Urinary bladder (tissue), 4 donors: ENCODE results near the gene ITPKC. TPM values are rescaled to one million over a fixed set of nuclear protein-coding genes. Genes with fewer than 3 reads are reported as not detected.
A peak's percentile ranks its signal among the peaks of the same experiment; 100 is the strongest.

ENCODE experiments used
- DNase-seq: peaks from one replicate; pipeline ENCODE4 v3.0.0-alpha.2; 2015; ENCODE audit errors: extremely low spot score
- H3K27ac ChIP-seq: one replicate; pipeline ENCODE4 v1.5.1; 2013; ENCODE audit warnings: low read depth, mild to moderate bottlenecking, moderate library complexity
- H3K36me3 ChIP-seq: one replicate; pipeline ENCODE4 v1.6.1; 2013; ENCODE audit warnings: mild to moderate bottlenecking, moderate library complexity; ENCODE audit not compliant: insufficient read depth
- H3K4me1 ChIP-seq: one replicate; pipeline ENCODE4 v1.6.1; 2013; ENCODE audit warnings: mild to moderate bottlenecking, moderate library complexity; ENCODE audit not compliant: insufficient read depth
- H3K4me3 ChIP-seq: one replicate; pipeline ENCODE4 v1.5.1; 2013; ENCODE audit warnings: low read depth, low read length
- WGBS: extraction: QIAGEN DNeasy Blood & Tissue Kit; methylation state at CpG from one replicate; pipeline ENCODE4 v1.1.7; 2013; 5-methylcytosine and 5-hydroxymethylcytosine counted together
- polyA plus RNA-seq: library from polyadenylated mRNA; stranded (reverse); fragments of 200-250 nt; gene quantifications from one replicate; pipeline ENCODE4 v1.2.3, GENCODE V29; 2013
- total RNA-seq: library from RNA; depleted of rRNA; stranded (reverse); fragments of >200 nt; gene quantifications from one replicate; pipeline ENCODE4 v1.2.3, GENCODE V29; 2014
- donor health status: healthy with polysubstance abuse.
- donor health status: healthy.

Gene ITPKC
- total and polyA plus RNA-seq, 2 donors = 9.3 to 36.4 TPM

- DNase-seq = no peak
- H3K27ac ChIP-seq = no peak overlapping the region
- H3K4me3 ChIP-seq = no peak overlapping the region
- WGBS = 82% methylated on average over 3 of the region's 3 CpGs
- no peaks in the 10 kb centered on the region for H3K36me3 ChIP-seq
- no peaks in the 10 kb centered on the region for H3K4me1 ChIP-seq
These were observed 31.8 kb upstream of the ITPKC start for GRCh38 chr19:40685016-40685526.

- WGBS = 61% methylated on average over 6 of the region's 6 CpGs
- Histone ChIP-seq H3K4me3 (no peak overlapping the region), H3K36me3 (no peaks in the 10 kb centered on the region), H3K4me1 (no peaks in the 10 kb centered on the region), H3K27ac (no peak overlapping the region)
- DNase-seq = no peak
These were observed 31.3 kb upstream of the ITPKC start for GRCh38 chr19:40685563-40685962.

- H3K4me1 ChIP-seq = no peaks in the 10 kb centered on the region
- H3K36me3 ChIP-seq = no peaks in the 10 kb centered on the region
- H3K4me3 ChIP-seq = no peak overlapping the region
- WGBS = 76% methylated on average over 14 of the region's 14 CpGs
- H3K27ac ChIP-seq = no peak overlapping the region
- no peak for DNase-seq
These were observed 29.9 kb upstream of the ITPKC start for GRCh38 chr19:40686882-40687524.

GRCh38 chr19:40687525-40688016 lies 29.3 kb upstream of the ITPKC start:
- no peak for DNase-seq
- H3K36me3 ChIP-seq = no peaks in the 10 kb centered on the region
- WGBS = 44% methylated on average over 12 of the region's 12 CpGs

GRCh38 chr19:40688309-40688708 lies 28.6 kb upstream of the ITPKC start:
- Histone ChIP-seq H3K4me3 (no peak overlapping the region), H3K36me3 (no peaks in the 10 kb centered on the region), H3K4me1 (no peaks in the 10 kb centered on the region), H3K27ac (no peak overlapping the region)
- DNase-seq = no peak
- 65% methylated on average over 1 of the region's 1 CpG for WGBS

More at GRCh38 chr19:40687525-40688016, 29.3 kb upstream of the ITPKC start:
- H3K4me1 ChIP-seq = no peaks in the 10 kb centered on the region
- no peak overlapping the region for H3K4me3 ChIP-seq
- H3K27ac ChIP-seq = no peak overlapping the region

- H3K36me3 ChIP-seq = no peaks in the 10 kb centered on the region
These were observed 27.9 kb upstream of the ITPKC start for GRCh38 chr19:40688987-40689338.

GRCh38 chr19:40689339-40690049 lies 27.4 kb upstream of the ITPKC start:
- Histone ChIP-seq H3K36me3 (peaks cover 3% of the 10 kb centered on the region), H3K4me1 (no peaks in the 10 kb centered on the region), H3K27ac (peak overlapping the region; percentile 44), H3K4me3 (peak overlapping the region; percentile 75)
- DNase-seq = no peak
- 20% methylated on average over 18 of the region's 18 CpGs for WGBS

More at GRCh38 chr19:40688987-40689338, 27.9 kb upstream of the ITPKC start:
- no peak overlapping the region for H3K27ac ChIP-seq
- 36% methylated on average over 4 of the region's 4 CpGs for WGBS
- H3K4me3 ChIP-seq = peak overlapping the region; percentile 75
- no peaks in the 10 kb centered on the region for H3K4me1 ChIP-seq
- no peak for DNase-seq

- Histone ChIP-seq H3K4me1 (no peaks in the 10 kb centered on the region), H3K27ac (peak within 1 kb of the TSS; percentile 84), H3K36me3 (peaks cover 4% of the 10 kb centered on the region), H3K4me3 (peak within 1 kb of the TSS; percentile 75)
- DNase-seq = no peak
- 2% methylated on average over 50 of the region's 50 CpGs for WGBS
These were observed 26.7 kb upstream of the ITPKC start, which contains the start of gene NUMBL for GRCh38 chr19:40690050-40690692. TSS of gene NUMBL (minus strand) at chr19:40690651. CDS start at chr19:40690483, 168 bp downstream.

GRCh38 chr19:40690693-40691420 lies 26.1 kb upstream of the ITPKC start:
- H3K27ac ChIP-seq = peak overlapping the region; percentile 84
- peak overlapping the region; percentile 75 for H3K4me3 ChIP-seq
- H3K4me1 ChIP-seq = no peaks in the 10 kb centered on the region
- WGBS = 2% methylated on average over 56 of the region's 56 CpGs
- peak; percentile 76 for DNase-seq
- H3K36me3 ChIP-seq = peaks cover 7% of the 10 kb centered on the region

- no peak for DNase-seq
- no peaks in the 10 kb centered on the region for H3K4me1 ChIP-seq
- H3K27ac ChIP-seq = peak overlapping the region; percentile 84
- H3K36me3 ChIP-seq = peaks cover 7% of the 10 kb centered on the region
- WGBS = 65% methylated on average over 23 of the region's 24 CpGs
- no peak overlapping the region for H3K4me3 ChIP-seq
These were observed 25.3 kb upstream of the ITPKC start for GRCh38 chr19:40691421-40692211.

GRCh38 chr19:40692212-40692551 lies 24.7 kb upstream of the ITPKC start:
- no peaks in the 10 kb centered on the region for H3K4me1 ChIP-seq
- H3K36me3 ChIP-seq = peaks cover 7% of the 10 kb centered on the region
- H3K27ac ChIP-seq = no peak overlapping the region
- DNase-seq = no peak
- WGBS = 82% methylated on average over 14 of the region's 14 CpGs
- H3K4me3 ChIP-seq = no peak overlapping the region

GRCh38 chr19:40693150-40693788 lies 23.6 kb upstream of the ITPKC start:
- peaks cover 7% of the 10 kb centered on the region for H3K36me3 ChIP-seq

More at GRCh38 chr19:40693150-40693788, 23.6 kb upstream of the ITPKC start:
- Histone ChIP-seq H3K4me3 (no peak overlapping the region), H3K27ac (no peak overlapping the region), H3K4me1 (no peaks in the 10 kb centered on the region)
- WGBS = 88% methylated on average over 11 of the region's 11 CpGs
- DNase-seq = no peak
